HL-60/S4 treated with retinoic acid at 250 ng/mL for 4 days and 3 days (cell line): ENCODE measurements around the gene CTXND1.

Experiments
- in situ Hi-C: fragments of 300-500 bp; cut with MboI; formaldehyde crosslinking; loops from 2 replicates; pipeline ENCODE4 v1.7.0; 2022; ENCODE audit warnings: low sequenced_read_pairs

Gene CTXND1

DNA sequence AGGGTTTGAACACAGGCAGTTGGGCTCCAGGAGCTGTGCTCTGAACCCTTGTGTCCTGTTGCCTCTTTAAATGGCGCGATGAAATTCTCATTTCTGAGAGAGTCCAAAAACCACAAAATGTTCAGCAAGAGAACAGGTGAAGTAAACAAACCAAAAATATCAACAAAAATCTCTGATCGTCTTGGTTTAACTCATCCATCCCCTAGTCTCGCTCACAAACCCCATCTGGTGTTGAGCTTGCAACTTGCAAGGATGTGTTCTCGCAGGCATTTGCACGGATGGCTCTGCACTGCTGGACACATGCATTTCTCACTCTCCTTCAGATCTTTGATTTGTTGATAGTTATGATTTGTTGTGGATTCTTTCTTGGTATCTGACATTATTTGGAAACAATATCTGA, 68.1 kb downstream of the CTXND1 start:
- in situ Hi-C loops, result no loop called here

DNA sequence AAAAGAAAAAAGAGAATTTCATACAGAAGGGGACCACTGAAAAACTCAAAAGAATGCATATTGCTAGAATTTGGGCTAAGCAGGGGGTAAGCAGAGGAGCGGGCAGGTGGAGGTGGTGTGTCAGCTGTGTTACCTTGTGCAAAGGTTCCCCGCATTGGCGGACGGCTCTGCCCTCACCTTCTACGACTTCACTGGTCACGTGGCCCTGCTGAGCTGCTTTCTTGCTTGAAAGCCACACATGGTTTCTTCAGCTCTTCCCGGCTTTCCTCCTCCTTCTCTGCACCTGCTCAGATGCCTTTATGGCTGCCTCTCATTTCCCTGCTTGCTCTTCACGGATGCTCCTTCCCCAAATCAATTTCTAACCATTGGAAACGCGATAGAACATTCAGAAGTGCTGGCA, 68.7 kb downstream of the CTXND1 start:
- in situ Hi-C loops, result no loop called here

- in situ Hi-C loops, result no loop called here
Observed at GRCh38 chr15:80182611-80183261, 69.3 kb downstream of the CTXND1 start.

- in situ Hi-C loops, result no loop called here
Observed at GRCh38 chr15:80180986-80181385, 71.0 kb downstream of the CTXND1 start.

DNA sequence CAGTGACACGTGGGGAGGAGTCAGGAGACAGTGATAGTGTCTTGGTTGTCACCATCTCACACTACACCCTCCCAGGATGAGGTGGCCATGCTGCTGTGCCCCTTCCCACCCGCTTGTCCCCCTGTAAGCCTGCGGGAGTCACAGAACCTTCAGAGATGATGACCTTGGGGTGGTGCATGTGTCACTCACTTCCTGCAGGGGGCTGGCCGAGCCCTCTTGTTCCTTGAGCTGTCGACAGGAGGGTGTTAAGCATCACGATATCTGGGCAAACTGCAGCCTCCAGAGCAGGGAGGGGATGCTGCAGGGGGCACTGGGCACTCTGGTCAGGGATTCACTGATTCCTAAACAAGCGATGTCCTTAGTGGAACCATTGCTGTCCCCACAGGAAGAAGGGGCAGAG, 71.5 kb downstream of the CTXND1 start:
- in situ Hi-C loops, result no loop called here

- in situ Hi-C loops, result no loop called here
Observed at GRCh38 chr15:80179935-80180334, 72.1 kb downstream of the CTXND1 start.

GRCh38 chr15:80179025-80179759, 72.8 kb downstream of the CTXND1 start:
- in situ Hi-C loops, result no loop called here

- in situ Hi-C loops, result no loop called here
Observed at GRCh38 chr15:80177156-80177555, 74.9 kb downstream of the CTXND1 start.

DNA sequence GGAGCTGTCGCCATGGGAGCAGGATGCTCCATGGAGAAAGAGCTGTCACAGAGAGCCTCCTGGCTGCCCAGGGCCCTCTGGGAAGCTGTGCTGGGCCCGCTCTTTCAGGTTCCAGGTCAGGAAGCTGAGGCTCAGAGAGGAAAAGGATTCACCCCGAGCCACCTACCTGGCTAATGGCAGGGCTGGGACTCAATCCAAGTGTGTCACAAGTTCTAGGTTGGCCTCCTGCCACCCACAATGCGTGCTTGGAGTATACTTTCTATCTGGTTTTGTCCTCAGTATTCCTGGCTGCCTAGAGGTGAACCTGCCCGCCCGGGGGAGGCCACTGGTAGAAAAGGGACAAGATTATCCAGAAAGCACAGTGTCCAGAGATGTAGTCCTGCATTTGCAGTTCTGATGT, 75.6 kb downstream of the CTXND1 start:
- in situ Hi-C loops, result no loop called here

GRCh38 chr15:80175436-80175835, 76.6 kb downstream of the CTXND1 start:
- in situ Hi-C loops, result no loop called here

DNA sequence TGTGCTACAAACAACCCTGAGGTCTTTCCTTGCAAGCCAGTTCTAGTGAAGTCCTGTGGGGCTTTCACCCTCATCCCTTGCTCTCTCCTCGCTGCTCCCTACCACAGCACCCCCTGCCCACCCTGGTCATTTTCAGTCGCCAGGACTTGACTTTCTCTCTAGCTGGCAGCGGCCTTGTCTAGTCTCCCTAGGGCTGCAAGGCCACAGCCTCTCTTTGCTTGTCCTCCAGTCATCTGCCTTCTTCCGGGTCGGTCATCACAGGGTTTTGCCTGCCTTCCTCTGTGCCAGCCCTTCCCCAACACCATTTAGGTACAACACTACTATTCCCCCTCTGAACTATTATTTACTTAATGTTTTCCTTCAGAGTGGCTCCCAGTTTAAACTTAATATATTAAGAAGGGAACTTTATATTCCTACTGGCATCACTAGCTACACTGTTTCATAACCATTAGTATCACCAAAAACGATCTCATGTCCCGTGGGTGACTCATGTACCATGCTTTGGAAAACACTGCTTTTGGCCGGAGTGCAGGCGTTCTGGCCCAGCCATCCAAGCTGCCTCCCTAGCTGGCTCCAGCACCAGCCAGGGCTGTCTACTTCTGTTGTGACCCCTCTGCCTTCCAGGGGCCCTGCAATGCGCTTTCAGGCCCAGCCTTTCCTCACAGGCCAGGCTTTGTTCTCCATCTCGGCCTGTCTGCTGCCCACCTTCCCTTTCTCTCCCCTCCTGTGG, 77.8 kb downstream of the CTXND1 start:
- in situ Hi-C loops, result loop anchor here (25.0 kb wide), 1 partner anchor 262 kb away; no protein-coding TSS in a partner anchor

DNA sequence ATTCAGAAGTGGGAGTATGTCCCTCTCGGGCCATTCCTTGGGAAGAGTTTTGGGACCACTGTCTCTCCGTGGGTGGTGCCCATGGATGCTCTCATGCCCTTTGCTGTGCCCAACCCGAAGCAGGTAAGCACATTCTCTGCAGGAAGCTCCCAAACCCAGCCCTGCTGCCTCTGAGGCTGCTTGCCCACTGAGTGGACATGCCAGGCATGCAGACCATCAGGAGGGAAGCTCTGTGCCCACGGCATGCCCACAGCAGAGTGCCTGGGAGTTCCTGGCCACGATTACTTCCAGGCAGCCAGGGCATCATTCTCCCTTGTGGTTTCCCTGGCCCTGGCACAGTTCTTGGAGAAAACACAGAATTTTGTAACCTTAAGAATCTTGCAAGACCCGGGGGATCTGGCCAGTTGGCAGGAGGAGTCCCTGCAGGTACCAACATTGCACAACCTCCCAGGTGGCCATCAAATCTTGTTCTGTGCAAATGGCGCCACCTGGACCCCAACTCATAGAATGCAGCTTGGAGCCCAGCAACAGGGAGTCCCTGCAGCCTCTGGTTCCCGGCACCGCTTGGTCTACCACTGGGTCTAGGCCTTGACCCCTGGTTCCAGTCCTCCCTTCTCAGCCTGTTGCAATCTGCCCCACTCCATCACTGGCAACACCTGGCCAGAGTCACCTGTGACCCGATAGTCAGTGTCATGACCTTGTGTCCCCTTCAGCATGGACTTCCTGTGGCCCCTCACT, 78.8 kb downstream of the CTXND1 start:
- in situ Hi-C loops, result loop anchor here (25.0 kb wide), 1 partner anchor 261 kb away; no protein-coding TSS in a partner anchor

DNA sequence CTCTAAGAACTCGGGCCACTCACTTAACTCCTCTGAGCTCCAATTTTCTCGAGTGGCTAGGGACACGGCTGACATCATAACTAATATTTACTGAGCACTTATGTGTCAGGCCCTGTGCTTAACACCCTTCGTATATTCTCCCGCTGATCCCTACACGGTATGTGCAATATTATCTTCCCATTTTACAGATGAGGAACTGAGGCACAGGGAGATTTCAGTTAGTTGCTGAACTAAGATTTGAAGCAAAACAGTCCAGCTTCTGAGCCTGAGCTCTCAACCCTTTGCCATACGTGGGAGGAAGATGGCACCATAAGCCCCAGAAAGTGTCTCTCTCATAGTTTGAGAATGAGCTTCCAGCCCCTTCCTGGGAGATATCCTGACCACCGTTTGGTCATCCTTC, 79.6 kb downstream of the CTXND1 start:
- in situ Hi-C loops, result loop anchor here (25.0 kb wide), 1 partner anchor 260 kb away; no protein-coding TSS in a partner anchor

- in situ Hi-C loops, result loop anchor here (25.0 kb wide), 1 partner anchor 259 kb away; no protein-coding TSS in a partner anchor
Observed at GRCh38 chr15:80171787-80172186, 80.2 kb downstream of the CTXND1 start.

DNA sequence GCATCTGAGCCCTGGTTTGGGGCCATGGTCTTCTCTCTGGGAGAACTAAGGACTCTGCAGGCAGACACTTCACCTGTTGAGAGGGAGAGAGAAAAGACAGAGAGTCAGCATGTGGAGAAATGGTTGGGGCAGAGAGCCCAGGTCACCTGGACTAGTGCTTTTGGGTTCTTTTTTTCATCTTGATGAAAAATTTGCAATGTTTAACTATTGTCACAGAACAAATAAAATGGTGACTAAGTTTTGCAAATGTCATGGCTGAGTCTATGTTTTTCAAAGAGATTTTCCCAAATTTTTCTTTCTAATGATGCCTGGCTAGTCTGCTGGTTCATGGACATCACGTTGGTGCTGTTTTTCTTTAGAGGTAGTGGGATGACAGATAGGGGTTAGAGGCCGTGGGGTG, 81.4 kb downstream of the CTXND1 start:
- in situ Hi-C loops, result loop anchor here (25.0 kb wide), 1 partner anchor 258 kb away; no protein-coding TSS in a partner anchor

GRCh38 chr15:80169768-80170357, 82.2 kb downstream of the CTXND1 start:
- in situ Hi-C loops, result loop anchor here (25.0 kb wide), 1 partner anchor 258 kb away; no protein-coding TSS in a partner anchor

DNA sequence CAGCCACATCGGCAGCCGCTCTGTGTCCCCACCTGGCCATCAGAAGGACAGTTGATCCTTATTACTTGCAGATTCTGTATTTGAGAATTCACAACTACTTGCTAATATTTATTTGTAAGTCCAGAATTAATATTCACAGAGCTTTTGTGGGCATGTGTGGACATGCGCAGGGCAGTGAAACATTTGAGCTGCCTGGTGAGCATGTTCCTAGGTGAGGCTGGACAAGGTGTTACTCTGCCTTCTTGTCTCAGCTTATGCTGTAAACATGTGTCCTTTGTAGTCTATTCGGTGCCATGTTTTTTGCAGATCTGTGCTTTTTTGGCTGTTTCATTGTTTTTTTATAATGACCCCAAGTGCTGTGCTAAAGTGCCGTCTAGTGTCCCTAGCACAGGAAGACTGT, 83.6 kb downstream of the CTXND1 start:
- in situ Hi-C loops, result loop anchor here (25.0 kb wide), 1 partner anchor 256 kb away; no protein-coding TSS in a partner anchor

DNA sequence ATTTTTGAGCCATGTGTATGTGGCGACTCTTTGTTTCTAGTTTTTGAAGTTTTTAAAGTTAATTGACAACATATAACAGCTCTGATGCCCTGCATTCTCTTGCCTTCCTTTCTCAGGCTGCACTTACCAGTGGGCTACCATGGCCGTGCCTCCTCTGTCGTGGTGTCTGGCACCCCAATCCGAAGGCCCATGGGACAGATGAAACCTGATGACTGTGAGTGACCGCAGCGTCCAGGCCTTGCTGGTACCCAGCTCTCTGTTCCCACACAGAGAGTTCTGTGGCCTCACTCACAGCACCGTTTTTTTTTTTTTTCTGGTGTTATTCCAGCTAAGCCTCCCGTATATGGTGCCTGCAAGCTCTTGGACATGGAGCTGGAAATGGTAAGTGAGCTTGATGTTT, 84.1 kb downstream of the CTXND1 start:
- in situ Hi-C loops, result loop anchor here (25.0 kb wide), 1 partner anchor 256 kb away; no protein-coding TSS in a partner anchor

DNA sequence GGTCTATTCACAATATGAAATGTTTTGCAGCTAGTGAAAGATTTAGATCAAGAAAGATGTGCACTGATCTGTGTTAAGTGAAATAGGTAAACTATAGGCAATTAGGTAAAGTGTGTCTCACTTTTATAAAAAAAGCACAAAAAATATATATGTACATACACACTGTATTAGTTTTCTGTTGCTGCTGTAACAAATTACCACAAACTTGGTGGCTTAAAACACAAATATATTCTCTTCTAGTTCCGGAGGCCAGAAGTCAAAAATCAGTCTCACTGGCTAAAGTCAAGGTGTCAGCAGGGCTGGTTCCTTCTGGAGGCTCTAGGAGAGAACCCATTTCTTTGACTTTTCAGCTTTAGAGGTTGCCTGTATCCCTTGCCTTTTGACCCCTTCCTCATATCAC, 88.1 kb downstream of the CTXND1 start:
- in situ Hi-C loops, result loop anchor here (25.0 kb wide), 1 partner anchor 252 kb away; no protein-coding TSS in a partner anchor

DNA sequence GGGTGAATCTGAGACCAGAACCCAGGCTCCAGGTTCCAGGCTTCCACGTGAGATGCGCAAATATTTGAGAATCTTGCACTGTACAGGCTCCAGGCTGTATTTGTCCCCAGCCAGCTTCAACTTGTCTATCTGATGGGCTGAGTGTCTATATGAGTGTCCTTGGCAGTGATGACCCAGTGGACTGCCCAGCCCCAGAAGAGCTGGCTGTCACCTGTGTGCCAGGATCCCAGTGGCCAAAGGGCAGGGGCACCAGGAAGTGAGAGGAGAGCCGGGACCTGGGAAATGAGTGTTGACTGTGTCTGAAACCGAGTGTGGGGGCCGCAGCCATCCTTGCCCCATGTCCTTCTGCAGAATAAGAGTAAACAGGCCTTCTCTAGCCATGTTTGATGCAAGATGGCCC, 88.8 kb downstream of the CTXND1 start:
- in situ Hi-C loops, result loop anchor here (25.0 kb wide), 1 partner anchor 251 kb away; no protein-coding TSS in a partner anchor
